GM18873 (cell line): ENCODE data around the gene CFAP99.

Experiments
- ATAC-seq: cut with Tn5 transposase; IDR thresholded peaks from one replicate; pipeline ENCODE4 v1.9.1; 2021; ENCODE audit warnings: mild to moderate bottlenecking, moderate library complexity, moderate number of reproducible peaks; ENCODE audit not compliant: unreplicated experiment, low FRiP score

Gene CFAP99

GRCh38 chr4:2390146-2390545, 28.6 kb upstream of the CFAP99 start:
- ATAC-seq, result no peak

DNA sequence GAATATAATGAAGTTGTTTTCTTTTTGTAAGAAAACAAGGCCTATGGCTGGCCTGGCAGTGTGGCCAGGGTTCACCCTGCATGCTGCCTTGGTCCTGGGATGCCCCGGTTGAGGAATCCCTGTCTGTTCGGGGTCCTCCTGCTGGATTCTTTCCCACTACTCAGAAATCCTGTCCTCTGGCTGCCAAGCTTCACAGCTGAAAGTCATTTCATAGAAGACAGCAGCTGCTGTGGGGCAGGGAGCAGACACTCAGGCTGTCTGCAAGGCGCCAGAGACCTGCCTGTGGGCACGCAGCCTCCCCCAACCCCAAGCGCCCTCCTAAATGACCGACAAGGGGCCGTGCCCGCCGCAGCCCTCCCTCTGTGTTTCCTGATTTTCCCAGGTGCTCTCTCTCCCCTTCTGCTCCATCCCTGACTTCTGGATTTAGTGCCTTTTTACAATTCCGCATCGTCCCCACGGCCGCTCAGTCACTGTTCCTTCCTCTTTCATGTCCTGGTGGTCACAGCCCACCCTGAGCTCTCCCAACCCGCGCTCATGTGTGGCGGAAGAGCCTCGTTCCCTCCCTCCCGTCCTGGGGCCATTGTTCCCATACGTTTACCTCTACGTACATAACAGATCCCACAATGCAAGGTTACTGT, 27.9 kb upstream of the CFAP99 start:
- no peak for ATAC-seq

DNA sequence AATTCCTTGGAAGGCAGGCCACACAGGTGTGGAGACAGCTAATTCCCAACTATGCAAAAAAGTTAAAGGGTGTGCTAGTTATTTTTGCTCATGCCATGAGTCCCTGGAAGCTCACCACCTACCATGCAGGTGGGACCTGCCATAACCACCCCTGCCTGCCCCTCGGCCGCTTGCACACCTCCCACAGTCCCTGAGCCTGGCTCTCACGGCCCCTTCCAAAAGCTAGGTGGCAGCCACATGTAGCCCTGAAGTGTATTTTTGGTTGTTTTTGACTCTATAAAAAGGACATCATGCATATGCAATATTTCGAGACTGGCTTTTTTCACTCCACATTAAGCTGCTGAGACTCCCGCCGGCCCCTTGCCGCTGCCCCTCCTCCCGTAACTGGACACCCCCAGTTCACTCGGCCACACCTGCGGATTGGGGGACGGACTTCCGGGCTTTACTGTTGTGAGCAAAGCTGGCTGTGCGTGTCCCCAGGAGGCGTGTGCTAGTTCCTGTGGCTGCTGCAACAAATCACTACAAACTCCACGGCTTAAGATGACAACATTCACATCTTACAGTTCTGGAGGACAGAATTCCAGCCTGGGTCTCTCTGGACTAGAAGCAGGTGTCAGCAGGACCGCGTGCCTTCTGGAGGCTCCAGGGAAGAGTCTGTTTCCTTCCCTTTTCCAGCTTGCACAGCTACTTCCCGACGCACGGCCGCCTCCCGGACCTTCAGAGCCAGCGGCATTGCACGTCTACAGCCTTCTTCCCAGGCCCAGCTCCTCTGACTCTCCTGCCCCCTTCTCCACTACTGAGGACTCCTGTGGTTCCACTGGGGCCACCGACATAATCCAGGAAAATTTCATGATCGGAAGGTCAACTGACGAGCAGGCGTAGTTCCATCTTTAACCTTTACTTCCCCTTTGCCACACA, 25.1 kb upstream of the CFAP99 start:
- no peak for ATAC-seq

DNA sequence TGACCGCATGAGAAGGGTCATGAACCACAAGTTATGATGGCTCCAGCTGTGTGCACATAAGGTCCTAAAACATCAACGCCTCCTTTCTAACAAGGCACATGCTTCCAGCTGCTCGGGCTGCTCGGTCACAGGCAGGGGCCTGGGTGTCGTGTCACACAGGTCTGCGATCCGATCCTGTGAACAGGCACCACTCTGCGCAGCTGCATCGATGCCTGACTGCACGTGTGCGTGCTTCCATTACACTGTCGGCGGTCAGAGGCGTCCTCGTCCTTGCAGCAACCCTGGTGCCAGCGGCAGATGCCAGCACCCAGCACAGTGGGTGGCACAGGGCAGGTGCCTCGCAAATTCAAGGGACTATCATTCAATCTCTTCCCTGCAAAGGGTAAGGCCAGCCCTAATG, 24.2 kb upstream of the CFAP99 start:
- no peak for ATAC-seq

- ATAC-seq, result no peak
Observed at GRCh38 chr4:2395038-2395437, 23.7 kb upstream of the CFAP99 start.

DNA sequence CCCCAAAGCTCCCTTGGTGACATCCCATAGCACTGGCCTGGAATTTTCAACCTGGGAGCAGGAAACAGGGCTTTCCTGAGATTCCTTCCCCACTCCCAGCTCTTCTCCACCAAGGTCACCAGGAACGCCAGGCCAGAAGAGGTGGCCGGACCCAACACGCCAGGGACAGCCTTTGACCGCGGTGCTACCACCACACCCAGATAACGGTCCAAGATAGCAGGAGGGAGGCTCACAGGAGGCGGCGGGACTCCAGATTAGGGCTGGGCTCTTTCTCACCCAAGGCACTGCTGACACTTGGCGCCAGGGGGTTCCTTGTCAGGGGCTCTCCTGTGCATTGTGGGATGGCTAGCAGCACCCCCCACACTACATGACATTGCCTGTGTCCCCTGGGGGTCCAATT, 23.2 kb upstream of the CFAP99 start:
- ATAC-seq, result no peak

- no peak for ATAC-seq
Observed at GRCh38 chr4:2396781-2397368, 21.9 kb upstream of the CFAP99 start.

- ATAC-seq, result no peak
Observed at GRCh38 chr4:2397596-2398379, 21.0 kb upstream of the CFAP99 start.

DNA sequence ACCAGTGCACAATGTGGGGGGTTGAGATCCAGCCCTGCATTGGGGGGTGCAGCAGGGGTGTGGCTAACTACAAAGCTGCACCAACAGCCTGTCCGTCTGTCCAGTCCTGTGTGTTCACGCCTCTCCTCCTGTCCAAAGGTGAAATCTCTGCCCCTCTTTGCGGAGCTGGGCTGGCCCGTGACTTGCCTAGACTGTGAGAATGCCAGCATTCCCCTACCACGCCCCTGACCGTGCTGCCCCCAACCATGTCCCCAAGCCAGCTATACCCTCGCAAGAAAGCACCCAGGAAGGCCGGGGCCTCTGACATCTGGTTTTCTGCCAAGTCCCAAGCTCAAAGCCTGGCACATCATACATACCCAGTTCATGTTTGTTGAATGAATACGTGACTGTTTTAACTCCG, 19.5 kb upstream of the CFAP99 start:
- ATAC-seq, result no peak

DNA sequence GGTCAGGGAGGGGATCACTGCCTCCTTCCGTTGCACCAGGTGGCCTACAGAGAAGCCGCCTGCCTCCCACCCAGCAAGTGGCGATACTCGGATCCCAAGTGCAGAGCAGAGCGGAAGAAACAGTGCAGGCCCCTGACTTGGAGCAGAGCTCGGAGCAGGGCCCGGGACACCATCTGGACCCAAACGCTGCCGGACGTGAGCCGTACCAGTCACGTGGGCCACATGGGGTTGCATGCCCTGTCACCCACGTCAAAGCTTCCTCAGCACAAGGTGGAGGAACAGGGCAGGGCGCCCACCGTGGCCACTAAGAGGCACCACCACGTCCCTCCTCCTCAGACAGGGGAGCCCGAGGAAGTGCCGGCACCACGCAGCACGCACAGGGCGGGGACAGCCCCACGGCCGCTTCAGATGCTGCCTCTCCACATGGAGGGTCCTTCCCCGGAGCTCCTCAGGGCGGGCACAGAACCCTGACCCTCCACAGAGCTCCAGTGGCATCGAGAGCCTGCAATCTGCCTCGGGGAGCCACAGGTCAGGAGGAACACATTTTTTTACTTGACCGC, 19.0 kb upstream of the CFAP99 start:
- ATAC-seq, result no peak

GRCh38 chr4:2400841-2401609, 17.7 kb upstream of the CFAP99 start:
- no peak for ATAC-seq

DNA sequence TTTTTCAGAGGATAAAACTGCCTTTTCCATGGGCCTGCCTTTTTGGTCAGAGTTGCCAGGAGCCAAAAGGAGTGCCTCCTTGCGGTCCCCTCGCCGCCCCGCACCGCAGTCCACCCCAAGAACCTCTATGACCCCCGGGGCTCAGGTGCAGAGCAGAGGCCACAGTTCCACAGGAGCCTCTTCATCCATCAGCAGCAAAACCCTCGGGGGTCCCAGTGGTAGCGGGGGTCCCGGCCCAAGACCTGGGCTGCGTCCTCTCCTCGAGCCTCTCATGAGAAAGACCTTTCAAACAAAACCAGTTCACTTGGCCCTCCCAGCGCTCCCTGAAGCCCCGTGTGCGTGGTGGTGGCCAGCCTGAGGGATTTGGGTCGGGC, 17.2 kb upstream of the CFAP99 start:
- no peak for ATAC-seq

DNA sequence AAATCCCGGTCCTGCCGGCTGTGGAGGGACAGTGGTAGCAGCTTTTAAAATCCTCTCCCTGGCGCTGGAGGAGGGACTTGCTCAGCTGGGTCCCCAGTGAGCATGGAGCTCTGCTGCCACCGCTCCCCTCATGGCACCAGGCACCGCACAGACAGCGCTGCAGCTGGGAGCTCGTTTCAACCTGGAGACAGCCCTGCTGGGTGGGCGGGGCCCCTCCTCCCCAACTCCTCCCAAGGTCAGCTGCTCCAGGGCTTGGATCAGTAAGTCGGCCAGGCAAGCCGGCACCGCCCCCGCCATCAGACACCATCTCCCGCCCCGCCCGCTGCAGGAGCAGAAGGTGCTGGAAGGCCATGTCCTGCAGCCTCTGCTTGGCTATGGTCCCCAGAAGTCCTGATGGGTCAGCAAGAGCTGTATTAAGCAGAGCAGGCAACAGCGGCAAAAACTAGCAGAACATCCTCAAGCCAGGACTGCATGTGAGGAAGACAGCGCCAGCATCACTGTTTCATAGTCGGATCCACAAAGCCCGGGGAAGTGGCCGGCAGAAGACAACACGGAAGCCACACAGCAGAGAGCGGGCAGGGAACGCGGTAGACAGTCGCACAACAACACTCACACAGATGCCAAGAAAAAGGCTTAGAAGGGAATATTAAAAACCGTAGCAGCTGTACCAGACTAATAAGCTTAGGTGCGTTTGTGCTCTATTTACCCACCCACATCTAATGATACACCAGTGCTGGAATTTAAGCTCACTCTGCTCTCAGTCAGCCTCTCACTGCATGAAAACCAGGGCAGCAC, 16.5 kb upstream of the CFAP99 start:
- no peak for ATAC-seq

DNA sequence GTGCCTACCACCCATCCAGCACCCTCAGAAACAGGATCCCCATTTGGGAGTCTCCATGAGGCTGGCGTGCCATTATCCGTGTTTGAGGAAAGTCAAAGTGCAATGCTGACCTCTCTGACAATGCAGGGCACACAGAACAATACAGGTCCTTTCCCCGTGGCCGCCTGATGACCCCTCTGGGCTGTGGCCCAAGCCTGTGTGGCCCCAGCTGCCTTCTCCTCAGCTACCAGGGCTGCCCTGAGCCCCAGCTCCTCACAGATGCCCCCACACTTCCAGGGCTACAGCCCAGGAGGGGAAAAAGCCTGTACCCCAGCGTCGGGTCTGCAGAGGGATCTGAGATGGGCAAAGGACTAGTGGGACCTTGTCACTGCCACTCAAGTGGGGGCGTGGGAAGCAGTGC, 15.8 kb upstream of the CFAP99 start:
- no peak for ATAC-seq

DNA sequence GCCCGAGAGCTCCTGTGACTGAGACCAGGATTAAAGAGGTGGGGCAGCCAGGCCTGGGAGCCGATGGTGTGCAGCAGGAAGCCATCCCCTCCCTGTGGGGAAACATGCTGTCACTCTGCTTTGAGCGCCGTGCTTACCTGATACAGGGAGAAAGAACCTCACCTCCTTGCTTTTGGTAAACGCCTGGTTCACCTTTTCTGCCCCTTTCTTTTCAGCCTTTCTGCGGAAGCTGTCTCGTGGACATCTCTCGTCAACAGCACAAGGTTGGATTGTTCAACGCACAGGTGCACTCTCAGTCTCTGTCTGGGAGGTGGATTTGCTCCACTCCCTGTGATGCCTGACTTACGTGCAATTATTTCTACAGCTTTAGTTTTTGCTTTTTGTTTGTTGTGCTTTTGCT, 12.3 kb upstream of the CFAP99 start:
- no peak for ATAC-seq

DNA sequence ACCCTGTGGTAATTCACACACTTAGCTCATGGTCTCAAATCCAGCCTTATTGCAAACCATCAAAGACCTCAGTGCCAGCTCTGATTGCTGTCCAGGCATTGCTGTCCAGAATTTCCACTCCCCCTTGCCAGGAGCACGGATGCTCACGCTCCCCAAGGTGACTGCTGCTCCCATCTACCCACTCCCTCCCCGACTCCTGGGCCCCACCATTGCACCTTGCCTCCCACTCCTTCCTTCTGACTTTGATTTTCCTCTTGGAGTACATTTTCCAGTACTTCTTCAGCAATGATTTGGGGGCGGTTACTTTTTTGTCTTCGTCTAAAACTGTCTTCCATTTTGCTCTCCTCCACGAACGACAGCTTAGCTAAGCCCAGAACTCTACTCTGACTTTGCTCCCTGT, 11.8 kb upstream of the CFAP99 start:
- no peak for ATAC-seq

GRCh38 chr4:2407991-2408342, 10.8 kb upstream of the CFAP99 start:
- ATAC-seq, result no peak

GRCh38 chr4:2408401-2408958, 10.3 kb upstream of the CFAP99 start:
- no peak for ATAC-seq

- ATAC-seq, result no peak
Observed at GRCh38 chr4:2408976-2409375, 9.8 kb upstream of the CFAP99 start.
